Right hindlimb (tissue), 1 donor: ENCODE data around the gene NOC2L.
A peak's percentile ranks its signal among the peaks of the same experiment; 100 is the strongest.
"Not testable (repeated sequence)": the region's sequence is repeated elsewhere in the genome, so short reads cannot be mapped to it uniquely, and the experiment has no call there.

ENCODE experiments used
- DNase-seq: peaks from one replicate; pipeline ENCODE4 v3.0.0-alpha.2; 2018

Gene NOC2L

GRCh38 chr1:993379-993995 lies 34.4 kb upstream of the NOC2L start:
- no peak for DNase-seq

- DNase-seq: no peak
Observed at GRCh38 chr1:992362-992761, 33.3 kb upstream of the NOC2L start.

- no peak for DNase-seq
Observed at GRCh38 chr1:991895-992294, 32.8 kb upstream of the NOC2L start.

- not testable (repeated sequence) for DNase-seq
Observed at GRCh38 chr1:991275-991674, 32.2 kb upstream of the NOC2L start.

GRCh38 chr1:988061-988460 lies 29.0 kb upstream of the NOC2L start:
- DNase-seq: not testable (repeated sequence)

GRCh38 chr1:985126-985525 lies 26.1 kb upstream of the NOC2L start:
- no peak for DNase-seq

GRCh38 chr1:984476-984814 lies 25.4 kb upstream of the NOC2L start:
- DNase-seq: no peak

- DNase-seq: peak; percentile 61
Observed at GRCh38 chr1:983798-984475, 24.9 kb upstream of the NOC2L start.

- DNase-seq: no peak
Observed at GRCh38 chr1:982765-983436, 23.8 kb upstream of the NOC2L start.

- DNase-seq: peak; percentile 17
Observed at GRCh38 chr1:981955-982558, 23.0 kb upstream of the NOC2L start, which contains the start of gene PERM1. TSS of gene PERM1 (minus strand) at chr1:982093. CDS start at chr1:981029, 1,064 bp downstream.

- DNase-seq: no peak
Observed at GRCh38 chr1:981491-981954, 22.5 kb upstream of the NOC2L start.

- peak; percentile 28 for DNase-seq
Observed at GRCh38 chr1:980602-981395, 21.7 kb upstream of the NOC2L start.

GRCh38 chr1:980137-980571 lies 21.1 kb upstream of the NOC2L start:
- peak; percentile 15 for DNase-seq

- DNase-seq: no peak
Observed at GRCh38 chr1:979744-980072, 20.7 kb upstream of the NOC2L start.

- DNase-seq: peak; percentile 19
Observed at GRCh38 chr1:978835-979743, 20.0 kb upstream of the NOC2L start.

- DNase-seq: peak; percentile 17
Observed at GRCh38 chr1:978069-978834, 19.2 kb upstream of the NOC2L start.

- DNase-seq: not testable (repeated sequence)
Observed at GRCh38 chr1:976791-977190, 17.7 kb upstream of the NOC2L start.

- peak; percentile 64 for DNase-seq
Observed at GRCh38 chr1:975896-976683, 17.0 kb upstream of the NOC2L start.

GRCh38 chr1:975365-975764 lies 16.3 kb upstream of the NOC2L start:
- DNase-seq: peak; percentile 20

- DNase-seq: peak; percentile 15
Observed at GRCh38 chr1:974687-975328, 15.8 kb upstream of the NOC2L start.
